GM23338 (cell line): ENCODE data around the gene ZC3H8. TPM values are rescaled to one million over a fixed set of nuclear protein-coding genes. Genes with fewer than 3 reads are reported as not detected.

Source experiments
- ATAC-seq: fragments of 200-7000 bp; cut with Tn5 transposase; 3 replicates; pipeline ENCODE4 v1.9.1; 2020
- DNase-seq: peaks from one replicate; pipeline ENCODE4 v3.0.0-alpha.2; 2015; ENCODE audit warnings: low spot score
- H2AFZ ChIP-seq: fragments of 200-600 bp; sonication (generic); 2 replicates; pipeline ENCODE4 v1.8.0; 2016; ENCODE audit warnings: antibody characterized with exemption, mild to moderate bottlenecking, moderate library complexity
- H3F3A ChIP-seq: fragments of 200-600 bp; sonication (generic); replicated peaks from 2 replicates; pipeline ENCODE4 v1.8.0; 2017; ENCODE audit warnings: antibody characterized with exemption, mixed run types, low read depth
- H3K27ac ChIP-seq: fragments of 200-600 bp; sonication (generic); 2 replicates; pipeline ENCODE4 v1.6.1; 2016; ENCODE audit warnings: low read depth
- H3K27me3 ChIP-seq: fragments of 200-600 bp; sonication (generic); 2 replicates; pipeline ENCODE4 v1.8.0; 2016; ENCODE audit warnings: mild to moderate bottlenecking, mixed run types, moderate library complexity; ENCODE audit not compliant: insufficient read depth
- H3K36me3 ChIP-seq: fragments of 200-600 bp; sonication (generic); 2 replicates; pipeline ENCODE4 v1.8.0; 2016; ENCODE audit warnings: mild to moderate bottlenecking; ENCODE audit not compliant: insufficient read depth
- H3K4me1 ChIP-seq: fragments of 200-600 bp; sonication (generic); 2 replicates; pipeline ENCODE4 v1.8.0; 2016; ENCODE audit warnings: mild to moderate bottlenecking, moderate library complexity; ENCODE audit not compliant: insufficient read depth
- H3K4me2 ChIP-seq: fragments of 200-600 bp; sonication (generic); 2 replicates; pipeline ENCODE4 v1.7.1; 2017; ENCODE audit warnings: mixed run types
- H3K4me3 ChIP-seq: fragments of 200-600 bp; sonication (generic); 2 replicates; pipeline ENCODE4 v1.6.1; 2016; ENCODE audit warnings: mixed run types
- H3K79me2 ChIP-seq: fragments of 200-600 bp; sonication (generic); replicated peaks from 2 replicates; pipeline ENCODE4 v1.8.0; 2017; ENCODE audit warnings: mild to moderate bottlenecking; ENCODE audit not compliant: insufficient read depth
- H3K9me2 ChIP-seq: fragments of 200-600 bp; sonication (generic); 2 replicates; pipeline ENCODE4 v1.8.0; 2017; ENCODE audit not compliant: insufficient read depth
- H4K20me1 ChIP-seq: fragments of 200-600 bp; sonication (generic); replicated peaks from 2 replicates; pipeline ENCODE4 v1.8.0; 2017; ENCODE audit warnings: mild to moderate bottlenecking; ENCODE audit not compliant: insufficient read depth
- H3K27ac Mint-ChIP-seq: 2 replicates; pipeline ENCODE4 v1.8.0; 2020; ENCODE audit warnings: inconsistent platforms, mild to moderate bottlenecking, moderate library complexity, mixed read lengths
- H3K27me3 Mint-ChIP-seq: 3 replicates; pipeline ENCODE4 v1.8.0; 2022; ENCODE audit warnings: low read depth, mild to moderate bottlenecking, moderate library complexity, mixed read lengths, inconsistent platforms; ENCODE audit not compliant: insufficient read depth, poor library complexity
- H3K36me3 Mint-ChIP-seq: 3 replicates; pipeline ENCODE4 v1.8.0; 2021; ENCODE audit warnings: low read depth, mild to moderate bottlenecking, inconsistent platforms, moderate library complexity, mixed read lengths
- H3K4me1 Mint-ChIP-seq: 3 replicates; pipeline ENCODE4 v1.8.0; 2020; ENCODE audit warnings: mild to moderate bottlenecking, inconsistent platforms, mixed read lengths
- H3K4me3 Mint-ChIP-seq: 3 replicates; pipeline ENCODE4 v1.8.0; 2021; ENCODE audit warnings: moderate library complexity, mild to moderate bottlenecking, inconsistent platforms, mixed read lengths
- H3K9me3 Mint-ChIP-seq: 3 replicates; pipeline ENCODE4 v1.8.0; 2020; ENCODE audit warnings: moderate library complexity, mild to moderate bottlenecking, inconsistent platforms, mixed read lengths
- CREB1 ChIP-seq: fragments of 250-450 bp; sonication (Bioruptor Pico); IDR thresholded peaks from 2 replicates; pipeline ENCODE4 v1.5.0; 2020; ENCODE audit warnings: low read depth, mild to moderate bottlenecking, moderate library complexity
- CTCF ChIP-seq, 2 experiments: fragments of 200-600 bp in 1 of 2; sonication (generic) in 1 of 2; conservative IDR thresholded peaks; 2 replicates each; pipeline versions ENCODE4 v1.5.1 to v1.6.1; 2016 to 2017; ENCODE audit warnings: antibody characterized with exemption in 2 of 2, low read depth in 2 of 2, mild to moderate bottlenecking in 2 of 2, moderate library complexity in 1 of 2
- ETS1 ChIP-seq: IDR thresholded peaks from 2 replicates; pipeline ENCODE4 v1.6.1; 2016; ENCODE audit warnings: antibody characterized with exemption
- EZH2 ChIP-seq: fragments of 200-600 bp; sonication (generic); IDR thresholded peaks from one replicate; pipeline ENCODE4 v1.8.0; 2017; ENCODE audit warnings: antibody characterized with exemption, mild to moderate bottlenecking, low read depth; ENCODE audit not compliant: unreplicated experiment
- EZH2phosphoT487 ChIP-seq: fragments of 200-600 bp; sonication (generic); IDR thresholded peaks from one replicate; pipeline ENCODE4 v1.8.1; 2018; ENCODE audit warnings: antibody characterized with exemption; ENCODE audit not compliant: unreplicated experiment
- JUNB ChIP-seq: IDR thresholded peaks from one replicate; pipeline ENCODE4 v1.6.1; 2016; ENCODE audit warnings: antibody characterized with exemption; ENCODE audit not compliant: unreplicated experiment
- NANOG ChIP-seq: IDR thresholded peaks from 2 replicates; pipeline ENCODE4 v1.6.1; 2016; ENCODE audit warnings: antibody characterized with exemption, borderline replicate concordance
- POLR2AphosphoS5 ChIP-seq: IDR thresholded peaks from 2 replicates; pipeline ENCODE4 v1.6.1; 2016; ENCODE audit warnings: antibody characterized with exemption, low read depth
- REST ChIP-seq: IDR thresholded peaks from one replicate; pipeline ENCODE4 v1.6.1; 2018; ENCODE audit warnings: antibody characterized with exemption; ENCODE audit not compliant: unreplicated experiment
- STAT1 ChIP-seq: IDR thresholded peaks from one replicate; pipeline ENCODE4 v1.6.1; 2016; ENCODE audit warnings: antibody characterized with exemption; ENCODE audit not compliant: unreplicated experiment
- ZNF114 ChIP-seq: fragments of 250-450 bp; sonication (Bioruptor Pico); IDR thresholded peaks from 2 replicates; pipeline ENCODE4 v1.5.0; 2020; ENCODE audit warnings: mild to moderate bottlenecking, moderate library complexity
- ZNF331 ChIP-seq: fragments of 250-450 bp; sonication (Bioruptor Pico); IDR thresholded peaks from 2 replicates; pipeline ENCODE4 v1.5.0; 2020; ENCODE audit warnings: low read depth, mild to moderate bottlenecking, moderate library complexity
- ZNF462 ChIP-seq: fragments of 250-450 bp; sonication (Bioruptor Pico); IDR thresholded peaks from 2 replicates; pipeline ENCODE4 v1.5.0; 2020; ENCODE audit warnings: mild to moderate bottlenecking, moderate library complexity
- polyA plus RNA-seq: library from polyadenylated mRNA; unstranded; fragments of >200 nt; fragmentation: Nextera tagmentation; extraction: Ambion mirVana; gene quantifications from 2 replicates; pipeline ENCODE4 v1.2.1, GENCODE V29; 2016
- total RNA-seq: library from RNA; depleted of rRNA; stranded (reverse); fragments of >200 nt; shearing (Covaris generic); gene quantifications from 2 replicates; pipeline ENCODE4 v1.2.3, GENCODE V29; 2014

ZC3H8 gene
- total and polyA plus RNA-seq, 2 experiments from 2014 or later, result 13.3 to 42.8 TPM

GRCh38 chr2:112244854-112245253 is 10.0 kb downstream of the ZC3H8 start:
- Mint-ChIP-seq H3K27me3 (no peaks in the 10 kb centered on the region), H3K4me1 (no peaks in the 10 kb centered on the region), H3K9me3 (no peaks in the 10 kb centered on the region), H3K36me3 (peaks cover 7% of the 10 kb centered on the region; the same call in 2 of the 3 replicates), H3K4me3 (no peak overlapping the region), H3K27ac (no peak overlapping the region)
- ATAC-seq (no peak), DNase-seq (no peak)
- Histone ChIP-seq H3K27ac (no peak overlapping the region), H3K79me2 (no peaks in the 10 kb centered on the region), H2AFZ (no peak overlapping the region), H3K36me3 (no peaks in the 10 kb centered on the region), H3K4me2 (no peak overlapping the region), H3K9me2 (no peaks in the 10 kb centered on the region), H3K4me1 (no peaks in the 10 kb centered on the region), H3K4me3 (no peak overlapping the region), H3K27me3 (no peaks in the 10 kb centered on the region), H3F3A (no peaks in the 10 kb centered on the region), H4K20me1 (no peaks in the 10 kb centered on the region; the same call in 1 of the 2 replicates)
- no peak for TF ChIP-seq POLR2AphosphoS5
- no peak for TF ChIP-seq CTCF (conservative IDR thresholded peaks at IDR 0.05; ENCODE audit: low read depth in 2 of 2)
- TF ChIP-seq NANOG, result no peak
- TF ChIP-seq EZH2, result no peak
- TF ChIP-seq ZNF331 (CRISPR knock-in tag), result no peak
- no peak for TF ChIP-seq STAT1
- TF ChIP-seq ZNF114 (CRISPR knock-in tag), result no peak
- no peak for TF ChIP-seq EZH2phosphoT487
- no peak for TF ChIP-seq ZNF462 (CRISPR knock-in tag)
- TF ChIP-seq REST, result no peak
- TF ChIP-seq ETS1, result no peak
- TF ChIP-seq JUNB, result no peak
- TF ChIP-seq CREB1 (CRISPR knock-in tag), result no peak
